ENCODE results near the gene ANGPTL4. TPM values are rescaled to one million over a fixed set of nuclear protein-coding genes. Genes with fewer than 3 reads are reported as not detected.

The ANGPTL4 gene
- total and polyA plus RNA-seq, 2 of the 13 experiments (the other 11 are each of a cell fraction or from before 2014, with no cell fraction given) = 0.80 to 21.7 TPM

- TF ChIP-seq ARNT2 (CRISPR knock-in tag; IDR thresholded peaks at IDR 0.05; ENCODE audit: low read depth) (no peak), ZNF710 (CRISPR knock-in tag; IDR thresholded peaks at IDR 0.05; ENCODE audit: borderline replicate concordance) (peak; percentile 100), ZNF790 (CRISPR knock-in tag; IDR thresholded peaks at IDR 0.05; ENCODE audit: borderline replicate concordance) (no peak), SRSF9 (IDR thresholded peaks at IDR 0.05; ENCODE audit: borderline replicate concordance, insufficient read depth, low read depth, low read length, poor library complexity, severe bottlenecking) (no peak), ZMAT3 (CRISPR knock-in tag; conservative IDR thresholded peaks at IDR 0.05) (peak; percentile 72; the same call in 1 of the 2 replicates), AHDC1 (CRISPR knock-in tag; IDR thresholded peaks at IDR 0.05; ENCODE audit: borderline replicate concordance) (peak; percentile 95), ZNF383 (CRISPR knock-in tag; IDR thresholded peaks at IDR 0.05; ENCODE audit: borderline replicate concordance) (no peak), ZKSCAN1 (IDR thresholded peaks at IDR 0.05; ENCODE audit: low read length) (peak; percentile 20; the same call in 1 of the 2 replicates), ZFP36L2 (CRISPR knock-in tag; IDR thresholded peaks at IDR 0.05) (no peak), PRDM15 (CRISPR knock-in tag; IDR thresholded peaks at IDR 0.05) (no peak), SMAD3 (CRISPR knock-in tag; IDR thresholded peaks at IDR 0.05) (peak; percentile 59; the same call in 1 of the 2 replicates), PRMT3 (CRISPR knock-in tag; IDR thresholded peaks at IDR 0.05; ENCODE audit: borderline replicate concordance, low read depth) (no peak), NCOA2 (CRISPR knock-in tag; IDR thresholded peaks at IDR 0.05) (peak; percentile 96), ZNF572 (CRISPR knock-in tag; IDR thresholded peaks at IDR 0.05) (no peak)
Measured at GRCh38 chr19:8373867-8374813, 10.2 kb downstream of the ANGPTL4 start (continued).
